Measurements from ENCODE around the gene DDIT3. TPM values are rescaled to one million over a fixed set of nuclear protein-coding genes. Genes with fewer than 3 reads are reported as not detected.

The DDIT3 gene
- total and polyA plus RNA-seq, 2 experiments from 2014 or later, result 33.8 to 44.2 TPM

- no peak overlapping the region for H3K27ac ChIP-seq
- no peaks in the 10 kb centered on the region for H3K27me3 ChIP-seq
- H3K9me3 ChIP-seq (ENCODE audit: low read depth), result no peaks in the 10 kb centered on the region
- peaks cover 40% of the 10 kb centered on the region for H3K36me3 ChIP-seq
- H3K4me3 ChIP-seq, result no peak overlapping the region
- no peak for TF ChIP-seq CTCF (IDR thresholded peaks at IDR 0.05; ENCODE audit: low read depth, low read length)
- no peak for DNase-seq (ENCODE audit: low read depth in 1 of 2, low spot score in 1 of 2)
- H3K4me1 ChIP-seq (ENCODE audit: low read depth), result peaks cover 14% of the 10 kb centered on the region
Measured at GRCh38 chr12:57527184-57527583, 6.9 kb upstream of the DDIT3 start.

- DNase-seq (ENCODE audit: low read depth in 1 of 2, low spot score in 1 of 2), result no peak
- no peaks in the 10 kb centered on the region for H3K9me3 ChIP-seq (ENCODE audit: low read depth)
- peaks cover 35% of the 10 kb centered on the region for H3K36me3 ChIP-seq
- TF ChIP-seq CTCF (IDR thresholded peaks at IDR 0.05; ENCODE audit: low read depth, low read length), result no peak
- H3K4me3 ChIP-seq, result no peak overlapping the region
- H3K27ac ChIP-seq, result no peak overlapping the region
- H3K4me1 ChIP-seq (ENCODE audit: low read depth), result peaks cover 18% of the 10 kb centered on the region
- no peaks in the 10 kb centered on the region for H3K27me3 ChIP-seq
Measured at GRCh38 chr12:57526477-57527126, 6.3 kb upstream of the DDIT3 start.

GRCh38 chr12:57525615-57526383 is 5.5 kb upstream of the DDIT3 start:
- peaks cover 25% of the 10 kb centered on the region for H3K4me1 ChIP-seq (ENCODE audit: low read depth)
- no peak overlapping the region for H3K27ac ChIP-seq
- H3K9me3 ChIP-seq (ENCODE audit: low read depth), result no peaks in the 10 kb centered on the region
- H3K27me3 ChIP-seq, result no peaks in the 10 kb centered on the region
- TF ChIP-seq CTCF (IDR thresholded peaks at IDR 0.05; ENCODE audit: low read depth, low read length), result no peak
- H3K4me3 ChIP-seq, result no peak overlapping the region
- DNase-seq (ENCODE audit: low read depth in 1 of 2, low spot score in 1 of 2), result no peak
- H3K36me3 ChIP-seq, result peaks cover 30% of the 10 kb centered on the region

GRCh38 chr12:57524814-57525614 is 4.7 kb upstream of the DDIT3 start:
- Histone ChIP-seq H3K36me3 (peaks cover 22% of the 10 kb centered on the region), H3K4me3 (no peak overlapping the region)

More at GRCh38 chr12:57524814-57525614, 4.7 kb upstream of the DDIT3 start:
- H3K27ac ChIP-seq, result peak overlapping the region; percentile 98
- no peaks in the 10 kb centered on the region for H3K9me3 ChIP-seq (ENCODE audit: low read depth)
- no peaks in the 10 kb centered on the region for H3K27me3 ChIP-seq
- no peak for TF ChIP-seq CTCF (IDR thresholded peaks at IDR 0.05; ENCODE audit: low read depth, low read length)
- DNase-seq (ENCODE audit: low read depth in 1 of 2, low spot score in 1 of 2), result no peak
- peaks cover 25% of the 10 kb centered on the region for H3K4me1 ChIP-seq (ENCODE audit: low read depth)

Data from cardiac muscle cell (in vitro differentiated cells and primary cell).